RPMI8226 (cell line): ENCODE data around the gene SH3GLB1.

Experiments
- DNase-seq: peaks from one replicate; pipeline ENCODE4 v3.0.0-alpha.2; 2015

The SH3GLB1 gene

GRCh38 chr1:86739648-86740509 lies 35.5 kb downstream of the SH3GLB1 start:
- no peak for DNase-seq

- DNase-seq: peak; percentile 46
These were observed 37.7 kb downstream of the SH3GLB1 start for GRCh38 chr1:86741947-86742572.

- no peak for DNase-seq
These were observed 42.9 kb downstream of the SH3GLB1 start for GRCh38 chr1:86747304-86747703.

GRCh38 chr1:86748622-86749373 lies 44.4 kb downstream of the SH3GLB1 start:
- DNase-seq: no peak

GRCh38 chr1:86750076-86750475 lies 45.7 kb downstream of the SH3GLB1 start:
- no peak for DNase-seq

- no peak for DNase-seq
These were observed 46.2 kb downstream of the SH3GLB1 start for GRCh38 chr1:86750530-86750929.

- no peak for DNase-seq
These were observed 47.5 kb downstream of the SH3GLB1 start for GRCh38 chr1:86751923-86752322.

GRCh38 chr1:86753700-86754099 lies 49.3 kb downstream of the SH3GLB1 start:
- DNase-seq: peak; percentile 59

GRCh38 chr1:86754265-86754974 lies 50.0 kb downstream of the SH3GLB1 start:
- DNase-seq: no peak

- no peak for DNase-seq
These were observed 51.7 kb downstream of the SH3GLB1 start for GRCh38 chr1:86756062-86756406.

GRCh38 chr1:86757272-86757984 lies 53.1 kb downstream of the SH3GLB1 start:
- DNase-seq: peak; percentile 13

- DNase-seq: no peak
These were observed 54.2 kb downstream of the SH3GLB1 start for GRCh38 chr1:86758570-86758969.

GRCh38 chr1:86760199-86760598 lies 55.8 kb downstream of the SH3GLB1 start:
- DNase-seq: no peak

- DNase-seq: no peak
These were observed 58.0 kb downstream of the SH3GLB1 start for GRCh38 chr1:86762336-86762735.

- DNase-seq: no peak
These were observed 60.1 kb downstream of the SH3GLB1 start for GRCh38 chr1:86764523-86764922.

GRCh38 chr1:86765073-86765472 lies 60.7 kb downstream of the SH3GLB1 start:
- no peak for DNase-seq

- no peak for DNase-seq
These were observed 61.3 kb downstream of the SH3GLB1 start for GRCh38 chr1:86765674-86766073.

- no peak for DNase-seq
These were observed 64.2 kb downstream of the SH3GLB1 start for GRCh38 chr1:86768554-86768953.

- no peak for DNase-seq
These were observed 64.7 kb downstream of the SH3GLB1 start for GRCh38 chr1:86769065-86769464.

GRCh38 chr1:86773341-86774288 lies 69.2 kb downstream of the SH3GLB1 start:
- DNase-seq: peak; percentile 29
